NCI-H2107 treated with DMSO at 0.1 percent for 48 hours (cell line): ENCODE data around the gene PHF3.

ENCODE experiments used
- DNase-seq: peaks from one replicate; lab custom pipeline; 2025; ENCODE audit not compliant: unreplicated experiment; lab: John Stamatoyannopoulos, UW

PHF3 gene

GRCh38 chr6:63644668-63645326, 9.2 kb downstream of the PHF3 start:
- no peak for DNase-seq

DNA sequence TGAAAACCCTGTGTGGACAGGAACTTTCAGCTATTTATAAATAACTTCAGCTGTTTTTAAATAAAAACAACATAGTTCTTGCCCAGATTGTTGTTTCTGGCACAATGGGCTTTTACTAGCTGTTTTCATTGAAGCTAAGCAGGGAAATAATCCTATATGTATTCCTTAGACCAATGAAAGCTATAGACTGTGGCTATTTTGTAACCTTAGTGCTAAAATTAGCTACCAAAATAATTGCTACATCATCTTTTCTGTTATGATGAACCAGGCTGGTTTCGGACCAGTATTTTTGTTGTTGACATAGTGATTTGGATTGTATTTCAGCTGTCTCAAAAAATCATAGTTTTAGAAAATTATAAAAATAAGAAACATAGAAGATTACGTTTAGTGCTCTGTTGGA, 13.7 kb downstream of the PHF3 start:
- no peak for DNase-seq

- DNase-seq = no peak
Measured at GRCh38 chr6:63649847-63650265, 14.3 kb downstream of the PHF3 start.

GRCh38 chr6:63652980-63653379, 17.4 kb downstream of the PHF3 start:
- DNase-seq = no peak

GRCh38 chr6:63660757-63661156, 25.2 kb downstream of the PHF3 start:
- DNase-seq = no peak

- DNase-seq = no peak
Measured at GRCh38 chr6:63661769-63662168, 26.2 kb downstream of the PHF3 start.

GRCh38 chr6:63663147-63663955, 27.7 kb downstream of the PHF3 start:
- no peak for DNase-seq

DNA sequence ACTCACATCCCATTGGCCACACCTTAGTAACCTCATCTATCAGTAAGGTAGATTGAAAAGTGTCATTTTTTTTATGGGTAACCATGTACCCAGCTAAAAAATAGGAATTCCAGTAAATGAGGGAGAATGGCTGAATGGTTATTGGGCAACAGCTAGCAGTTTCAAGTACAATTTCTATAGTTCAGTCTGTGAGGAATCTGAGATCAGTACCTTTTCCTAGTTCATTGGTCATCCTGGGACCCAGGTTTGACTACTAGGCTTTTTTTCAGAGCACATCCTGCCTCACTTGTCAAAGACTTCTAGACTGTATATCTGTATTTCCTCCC, 28.3 kb downstream of the PHF3 start:
- DNase-seq = no peak

DNA sequence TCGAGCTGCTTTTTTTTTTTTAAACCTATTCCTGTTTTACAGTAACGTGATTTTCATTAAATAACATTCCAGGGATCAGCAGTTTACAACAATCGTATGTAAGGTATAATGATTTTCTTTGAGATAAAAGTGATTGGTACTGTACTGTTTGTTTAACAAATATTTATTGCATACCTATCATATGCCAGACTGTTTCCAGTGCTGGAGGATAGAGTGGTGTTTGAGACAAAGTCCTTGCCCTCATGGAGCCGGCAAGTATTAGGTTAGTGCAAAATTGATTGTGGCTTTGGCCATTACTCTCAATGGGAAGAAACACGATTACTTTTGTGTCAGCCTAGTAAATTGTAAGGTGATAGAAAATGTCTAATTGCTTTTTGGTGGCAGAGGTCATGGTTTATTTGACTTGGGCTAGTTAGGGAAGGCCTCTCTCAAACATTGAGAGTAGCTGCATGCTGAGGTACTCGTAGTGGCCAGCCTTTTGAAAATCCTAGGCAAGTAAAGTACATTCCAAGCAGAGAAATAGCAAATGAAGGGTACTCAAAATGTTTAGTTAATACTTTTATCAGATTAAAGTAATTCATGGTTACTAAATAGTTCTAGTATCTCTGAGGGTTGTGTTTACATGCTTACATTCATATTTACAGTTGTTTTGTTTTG, 35.6 kb downstream of the PHF3 start:
- DNase-seq = no peak

- no peak for DNase-seq
Measured at GRCh38 chr6:63672582-63673129, 37.1 kb downstream of the PHF3 start.

DNA sequence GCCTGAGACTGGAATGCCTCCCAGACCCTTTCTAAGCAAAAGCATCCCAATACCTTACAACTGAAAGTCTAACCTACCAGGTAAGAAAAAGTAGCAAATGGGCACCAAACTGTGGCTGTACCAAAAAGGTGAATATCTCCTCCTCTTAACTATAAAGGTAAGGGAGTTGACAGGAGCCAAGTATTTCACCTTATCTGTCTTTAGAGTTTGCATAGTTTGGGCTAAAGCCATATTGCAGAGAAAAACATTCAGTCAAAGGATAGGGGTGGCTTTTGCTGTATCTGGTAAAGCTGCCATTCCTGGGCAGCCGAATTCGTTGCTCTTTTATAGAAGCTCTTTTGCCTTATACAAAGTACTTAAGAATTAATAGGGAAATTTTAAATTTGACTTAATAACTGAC, 38.1 kb downstream of the PHF3 start:
- no peak for DNase-seq

GRCh38 chr6:63674635-63675034, 39.0 kb downstream of the PHF3 start:
- DNase-seq = no peak

DNA sequence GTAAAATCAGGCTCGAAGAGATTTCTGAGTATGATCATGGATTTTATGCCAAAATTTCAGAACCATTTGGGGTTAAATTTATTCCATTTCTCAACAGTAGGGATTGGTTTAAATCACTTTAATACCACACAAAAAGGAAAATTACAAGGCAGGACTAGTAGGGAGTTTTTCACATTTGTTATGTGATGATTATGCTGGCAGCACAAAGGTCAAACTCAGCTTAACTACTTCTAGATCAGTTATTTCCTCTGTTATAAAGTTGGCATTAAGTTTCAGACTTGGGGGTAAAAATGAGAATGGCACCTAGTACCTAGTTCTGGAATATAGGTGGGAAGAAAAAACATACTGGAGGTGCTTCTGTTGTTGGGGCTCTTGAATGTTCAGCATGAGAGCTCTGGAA, 39.5 kb downstream of the PHF3 start:
- no peak for DNase-seq

GRCh38 chr6:63676412-63677114, 41.0 kb downstream of the PHF3 start:
- DNase-seq = no peak

DNA sequence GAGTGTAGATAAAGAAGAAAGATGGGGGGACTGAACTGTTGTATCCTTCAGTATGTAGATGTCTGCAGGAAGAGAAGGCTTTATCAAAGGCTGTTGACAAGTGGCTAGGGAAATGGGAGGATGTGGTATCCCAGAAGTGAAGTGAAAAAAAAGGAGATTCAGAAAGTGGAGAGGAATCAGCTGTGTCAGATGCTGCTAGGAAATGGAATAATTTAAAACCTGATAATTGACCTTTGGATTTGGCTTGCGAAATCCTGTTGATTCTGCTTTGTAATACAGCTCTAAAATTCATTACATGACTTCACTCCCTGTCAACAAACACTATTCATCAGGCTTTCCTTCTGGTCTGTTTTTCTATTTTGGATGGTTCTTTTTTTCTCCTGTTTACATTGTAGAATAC, 41.7 kb downstream of the PHF3 start:
- no peak for DNase-seq

DNA sequence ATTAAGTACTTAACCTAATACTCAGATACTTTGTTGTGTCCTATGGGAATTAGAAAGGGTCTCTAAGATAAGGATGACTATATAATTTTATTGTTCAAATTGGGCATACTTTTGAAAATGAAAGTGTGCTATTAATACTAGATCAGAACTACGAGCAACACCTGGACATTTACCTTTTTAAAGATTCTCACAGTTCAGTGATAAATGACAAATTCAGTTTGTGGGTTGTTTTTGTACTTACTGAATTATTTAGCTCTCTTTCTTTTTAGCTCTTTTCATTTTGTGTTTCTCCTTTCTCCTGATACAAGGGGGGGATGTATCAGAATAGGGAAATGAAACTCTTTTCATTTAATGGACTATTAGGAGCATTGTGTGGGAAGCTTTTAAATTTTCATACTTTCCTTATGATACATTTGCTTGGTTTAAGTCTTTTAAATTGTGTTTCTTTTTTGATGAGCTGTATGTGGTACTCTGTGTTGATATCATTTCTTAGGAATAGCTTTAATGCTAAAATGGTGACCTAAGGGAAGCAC, 47.5 kb downstream of the PHF3 start:
- no peak for DNase-seq

GRCh38 chr6:63685446-63686379, 50.1 kb downstream of the PHF3 start:
- DNase-seq = no peak

DNA sequence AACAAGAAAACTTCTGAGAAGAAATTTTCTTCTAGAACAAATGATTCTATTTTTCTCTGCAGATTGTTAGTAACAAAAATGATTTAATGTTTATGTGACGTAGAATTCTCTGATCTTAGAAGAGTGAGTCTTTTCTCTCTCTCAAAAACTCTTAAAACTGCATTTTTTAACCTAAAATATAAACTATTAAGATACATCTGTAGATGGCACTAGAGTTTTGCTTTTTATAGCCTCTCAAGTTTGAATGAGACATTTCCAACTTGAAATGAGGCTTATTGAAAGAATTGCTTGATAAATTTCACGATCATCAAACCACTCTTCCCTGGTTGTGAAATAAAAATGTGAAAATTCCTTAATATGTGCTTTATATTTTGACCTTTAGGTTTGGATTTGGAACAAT, 53.8 kb downstream of the PHF3 start:
- no peak for DNase-seq

GRCh38 chr6:63690221-63690620, 54.6 kb downstream of the PHF3 start:
- no peak for DNase-seq

DNA sequence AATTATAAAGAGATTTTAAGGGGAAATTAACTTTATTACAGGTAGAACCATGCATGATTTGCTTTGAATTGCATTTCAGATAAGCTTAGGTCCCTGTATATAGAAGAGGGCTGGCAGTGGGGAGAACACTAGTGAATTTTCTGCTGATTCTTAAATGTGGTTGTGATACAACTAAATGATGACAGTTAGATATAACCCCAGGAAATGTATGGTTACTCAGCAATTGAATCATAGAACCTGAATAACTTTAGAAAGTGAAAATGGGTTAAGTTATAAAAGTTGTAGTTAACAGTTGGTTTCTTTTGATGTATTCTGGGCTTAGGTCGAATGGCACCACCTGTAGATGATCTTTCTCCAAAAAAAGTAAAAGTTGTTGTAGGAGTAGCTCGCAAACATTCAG, 70.1 kb downstream of the PHF3 start:
- DNase-seq = no peak
